ENCODE measurements around the gene SORCS3.

GRCh38 chr10:105154736-105155135 lies 513.6 kb downstream of the SORCS3 start:
- TF ChIP-seq CTCF (IDR thresholded peaks at IDR 0.05) (no peak), POLR2A (IDR thresholded peaks at IDR 0.05) (no peak)

All from right lobe of liver (tissue), 4 donors.